GM19025 (cell line): ENCODE measurements around the gene AVEN.

Source experiments
- ATAC-seq: cut with Tn5 transposase; IDR thresholded peaks from one replicate; pipeline ENCODE4 v1.9.1; 2021; ENCODE audit warnings: mild to moderate bottlenecking, low read depth, moderate library complexity; ENCODE audit not compliant: unreplicated experiment

Gene AVEN

DNA sequence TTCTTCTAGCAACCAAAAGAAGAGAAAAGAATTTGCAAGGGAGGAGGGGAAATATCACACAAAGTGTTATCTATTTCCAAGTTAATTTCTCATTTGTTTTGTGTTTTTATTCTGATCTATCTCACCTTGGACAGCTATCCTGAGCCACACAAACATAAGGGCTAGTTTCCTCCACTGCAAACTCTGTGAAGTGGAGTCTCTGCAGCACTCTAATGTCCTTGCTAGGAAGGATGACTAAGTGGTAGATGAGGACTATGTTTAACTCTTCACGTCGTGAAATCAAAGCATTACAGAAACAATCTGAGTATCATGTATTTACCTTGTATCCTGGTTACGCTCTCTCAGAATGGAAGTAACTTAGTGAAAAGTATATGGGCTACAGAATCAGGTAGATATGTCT, 104.6 kb downstream of the AVEN start:
- ATAC-seq = no peak

- ATAC-seq = no peak
Measured at GRCh38 chr15:33932734-33933133, 106.3 kb downstream of the AVEN start.

DNA sequence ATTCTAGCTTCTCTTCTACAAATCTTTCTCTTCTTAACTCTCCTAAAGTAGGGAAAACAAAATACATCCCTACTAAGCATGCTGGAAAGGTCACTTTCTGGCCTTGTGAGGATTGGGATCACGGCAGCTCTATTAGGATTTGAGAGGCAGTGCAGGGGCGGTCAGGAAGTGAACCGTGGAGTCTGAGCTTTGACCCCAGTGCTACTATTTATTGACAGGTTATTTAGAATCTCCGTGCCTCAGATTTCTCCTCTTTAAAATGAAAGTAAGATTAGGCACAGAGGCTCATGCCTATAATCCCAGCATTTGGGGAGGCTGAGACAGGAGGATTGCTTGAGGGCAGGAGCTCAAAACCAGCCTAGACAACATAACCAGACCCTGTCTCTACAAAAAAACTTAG, 112.7 kb downstream of the AVEN start:
- no peak for ATAC-seq

DNA sequence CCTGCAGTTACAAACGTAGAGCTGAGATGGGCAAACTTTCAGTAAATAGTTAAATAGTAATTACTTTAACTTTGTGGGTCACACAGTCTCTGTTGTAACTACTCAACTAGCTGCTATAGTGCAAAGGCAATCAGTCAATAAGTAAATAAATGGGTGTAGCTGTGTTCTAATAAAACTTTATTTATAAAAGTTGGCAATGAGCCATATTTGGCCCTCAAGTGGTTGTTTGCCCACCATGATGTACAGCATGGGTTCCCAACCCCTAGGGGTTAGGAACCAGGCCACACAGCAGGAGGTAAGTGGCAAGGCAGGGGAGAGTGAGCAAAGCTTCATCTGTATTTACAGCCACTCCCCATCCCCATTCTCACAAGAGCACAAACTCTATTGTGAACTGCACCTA, 115.6 kb downstream of the AVEN start:
- ATAC-seq = no peak

DNA sequence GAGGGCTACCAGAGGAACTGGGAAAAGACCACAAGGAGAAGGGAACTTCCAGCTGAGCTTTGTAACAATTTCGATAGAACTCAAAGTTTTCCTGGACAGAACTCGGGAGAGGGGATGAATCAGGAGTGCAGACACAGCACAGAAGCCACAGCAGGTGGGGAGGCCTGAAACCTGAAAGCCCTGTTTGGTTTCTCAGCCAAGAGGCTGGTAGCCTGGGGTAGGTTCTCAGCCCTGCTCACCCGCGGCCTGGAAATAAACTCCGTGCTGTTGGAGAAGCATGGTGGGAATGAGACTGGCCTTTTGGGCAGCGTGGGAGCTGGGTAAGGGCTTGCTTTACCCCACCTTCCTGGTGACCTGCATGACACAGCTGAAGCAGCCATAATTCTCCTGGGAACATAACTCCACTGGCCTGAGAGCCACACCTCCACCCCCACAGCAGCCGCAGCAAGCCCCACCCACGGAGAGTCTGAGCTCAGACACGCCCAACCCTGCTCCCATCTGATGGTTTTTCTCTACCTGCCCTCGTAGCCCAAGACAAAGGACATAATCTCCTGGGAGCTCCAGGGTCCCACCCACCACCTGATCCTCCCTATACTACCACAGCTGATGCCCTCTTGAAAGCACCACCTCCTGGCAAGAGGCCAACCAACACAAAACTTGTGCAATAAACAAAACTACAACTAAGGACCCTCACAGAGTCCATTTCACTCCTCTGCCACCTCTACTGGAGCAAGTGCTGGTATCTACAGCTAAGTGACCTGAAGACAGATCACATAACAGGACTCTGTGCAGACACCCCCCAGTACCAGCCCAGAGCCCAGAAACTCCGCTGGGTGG, 123.2 kb downstream of the AVEN start:
- peak; percentile 61 for ATAC-seq

DNA sequence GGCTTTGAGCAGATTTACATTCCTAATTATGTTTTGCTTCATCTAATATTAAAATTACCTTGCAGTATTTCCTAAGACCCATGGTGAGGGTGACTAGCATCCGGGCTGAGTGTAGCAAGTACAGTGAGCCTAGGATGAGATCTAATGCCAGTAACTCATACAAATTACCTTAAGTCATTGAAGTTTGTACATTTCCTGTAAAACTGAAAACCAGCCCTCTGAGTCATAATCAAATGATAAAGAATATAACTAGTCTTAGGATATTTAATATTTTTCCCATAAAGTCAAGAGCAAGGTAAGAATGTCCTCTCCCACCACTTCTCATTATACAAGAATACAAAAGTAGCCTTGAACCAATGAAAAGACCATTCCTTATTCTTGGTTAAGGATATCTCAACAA, 125.5 kb downstream of the AVEN start:
- no peak for ATAC-seq

DNA sequence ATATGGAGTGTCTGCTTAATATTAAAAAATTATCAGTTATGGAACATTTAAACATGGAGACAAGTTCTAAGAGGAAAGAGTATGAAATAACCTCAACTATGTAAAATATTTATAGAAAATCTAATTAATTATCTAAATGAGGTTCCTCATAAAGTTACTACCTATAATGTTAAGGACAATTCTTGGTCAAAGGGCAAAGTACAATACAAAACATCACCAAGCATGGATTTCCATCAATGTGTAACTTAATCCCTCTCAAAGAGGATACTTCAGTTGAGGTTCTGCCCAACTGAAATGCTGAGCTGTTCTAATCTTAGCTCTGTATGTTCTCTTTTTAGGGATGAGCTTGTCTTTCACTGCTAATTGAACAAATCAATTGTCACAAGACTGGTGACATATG, 126.7 kb downstream of the AVEN start:
- ATAC-seq = no peak

DNA sequence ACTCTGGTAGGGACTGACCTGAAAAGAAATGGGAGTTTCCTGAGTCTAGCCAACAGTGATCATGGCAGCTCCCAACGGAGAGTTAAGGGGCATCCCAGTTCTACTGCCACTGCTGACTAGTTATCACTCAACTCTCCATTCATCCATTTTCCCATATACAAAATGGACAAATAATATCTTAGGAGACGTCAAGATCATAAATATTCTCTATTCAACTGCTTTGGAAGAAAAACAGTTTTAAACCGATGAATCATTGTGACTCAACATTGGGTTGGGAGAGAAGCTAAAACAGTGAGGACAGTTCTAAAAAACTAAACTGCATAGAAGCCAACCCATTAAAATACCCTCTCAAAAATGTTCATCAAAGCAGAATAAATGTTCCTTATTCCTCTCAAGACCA, 128.3 kb downstream of the AVEN start:
- ATAC-seq = no peak

DNA sequence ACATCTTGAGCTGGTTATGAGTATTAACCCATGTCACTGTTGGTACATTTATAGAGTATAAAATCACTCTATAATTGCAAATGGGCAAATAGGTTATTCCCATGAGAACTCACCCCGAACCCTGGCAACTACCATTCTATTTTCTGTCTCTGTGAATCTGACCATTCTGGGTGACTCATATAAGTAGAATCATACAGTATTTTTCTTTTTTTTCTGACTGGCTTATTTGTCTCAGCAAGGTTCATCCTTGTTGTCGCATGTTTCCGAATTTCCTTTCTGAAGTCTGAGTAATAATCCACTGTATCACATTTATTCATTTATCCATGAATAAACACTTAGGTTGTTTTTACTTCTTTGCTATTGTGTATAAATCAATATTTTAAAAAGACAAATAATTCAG, 130.6 kb downstream of the AVEN start:
- no peak for ATAC-seq

GRCh38 chr15:33907326-33907725, 131.7 kb downstream of the AVEN start:
- ATAC-seq = no peak

- no peak for ATAC-seq
Measured at GRCh38 chr15:33903661-33904060, 135.3 kb downstream of the AVEN start.

DNA sequence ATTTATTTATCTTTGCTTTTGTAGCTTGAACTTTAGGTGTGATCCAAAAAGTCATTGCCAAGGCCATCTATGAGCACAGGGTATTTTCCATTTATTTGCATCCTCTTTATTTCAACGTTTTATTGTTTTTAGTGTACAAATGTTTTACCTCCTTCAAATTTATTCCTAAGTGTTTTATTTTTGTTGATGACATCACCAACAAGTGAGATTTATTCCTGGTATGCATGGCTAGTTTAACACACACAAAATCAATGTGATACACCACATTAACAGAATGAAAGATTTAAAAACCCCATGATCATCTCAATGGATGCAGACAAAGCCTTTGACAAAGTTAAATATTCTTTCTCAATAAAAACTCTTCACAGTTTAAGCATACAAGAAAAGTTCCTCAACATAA, 137.0 kb downstream of the AVEN start:
- no peak for ATAC-seq

DNA sequence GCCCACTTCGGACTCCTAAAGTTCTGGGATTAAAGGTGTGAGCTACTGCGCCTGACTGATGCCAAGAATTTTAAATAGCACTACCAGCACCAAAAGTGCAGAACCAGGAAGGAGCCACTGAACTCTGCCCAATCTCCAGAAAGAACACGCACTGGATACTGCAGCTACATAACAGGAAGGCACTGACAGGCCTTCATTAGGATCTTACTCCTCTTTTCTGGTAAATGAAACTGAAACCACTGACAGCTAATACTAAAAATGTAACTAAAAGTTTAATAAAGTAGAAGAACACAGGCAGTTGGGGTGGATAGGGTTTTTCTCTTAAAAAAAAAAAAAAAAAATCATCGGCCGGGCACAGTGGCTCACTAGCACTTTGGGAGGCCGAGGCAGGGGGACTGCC, 144.8 kb downstream of the AVEN start:
- ATAC-seq = peak; percentile 58

GRCh38 chr15:33888176-33888575, 150.8 kb downstream of the AVEN start:
- ATAC-seq = no peak

DNA sequence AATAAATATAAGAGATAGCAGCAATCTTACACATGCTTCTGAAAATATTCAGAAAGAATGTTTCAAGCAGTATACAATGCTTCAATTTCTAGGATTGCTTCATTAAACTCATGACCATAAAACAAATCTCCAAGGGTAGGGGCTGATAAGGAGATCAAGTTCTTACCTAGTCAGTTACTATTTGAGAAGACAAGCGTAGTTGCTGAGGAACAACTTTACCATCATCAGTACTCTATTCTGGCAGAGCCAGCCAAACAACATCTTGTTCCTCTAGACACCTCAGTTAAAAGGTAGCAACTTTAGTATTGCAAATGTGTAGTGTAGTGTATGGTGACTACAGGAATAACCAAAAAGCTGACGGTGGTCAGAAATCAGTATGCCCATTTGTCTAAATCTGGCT, 156.1 kb downstream of the AVEN start:
- ATAC-seq = no peak

DNA sequence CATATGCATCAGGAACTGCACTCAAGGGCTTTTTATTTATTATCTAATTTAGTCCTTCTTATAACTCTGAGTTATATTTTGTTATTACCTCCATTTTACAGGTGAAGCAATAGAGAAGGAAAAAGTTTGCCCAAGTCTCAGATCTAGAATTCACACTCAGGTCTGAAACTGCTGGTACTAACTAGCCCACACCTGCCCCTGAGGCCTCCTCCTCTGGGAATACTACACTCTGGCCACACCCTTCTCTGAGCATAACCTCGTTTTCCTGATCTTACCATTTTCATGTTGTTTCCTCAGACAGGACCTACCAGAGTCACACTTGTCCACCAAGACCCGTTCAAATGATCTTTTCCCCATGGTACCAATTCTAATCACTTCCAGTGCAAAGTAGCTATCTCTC, 164.8 kb downstream of the AVEN start:
- ATAC-seq = no peak

GRCh38 chr15:33872416-33873106, 166.4 kb downstream of the AVEN start:
- no peak for ATAC-seq

GRCh38 chr15:33871980-33872379, 167.0 kb downstream of the AVEN start:
- ATAC-seq = no peak

- no peak for ATAC-seq
Measured at GRCh38 chr15:33866101-33866737, 172.8 kb downstream of the AVEN start.

DNA sequence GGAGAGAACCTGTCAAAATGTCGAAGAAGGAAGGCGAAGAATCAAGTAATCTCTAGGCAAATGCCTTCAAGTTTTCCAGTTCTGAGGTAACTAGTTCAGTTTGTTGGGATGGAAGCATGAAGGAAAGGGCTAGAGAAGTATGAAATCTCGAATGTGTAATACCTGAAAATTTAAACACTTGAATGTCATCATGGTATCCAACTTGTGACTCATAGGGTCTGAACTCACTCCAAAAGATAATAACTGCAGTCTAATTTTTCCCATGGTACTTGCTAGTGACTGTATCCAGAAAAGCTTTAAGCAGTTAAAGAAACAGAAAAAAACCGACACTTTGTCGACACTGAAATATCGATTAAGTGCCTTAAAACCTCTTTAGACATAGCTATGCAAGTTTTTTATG, 173.6 kb downstream of the AVEN start:
- ATAC-seq = no peak

DNA sequence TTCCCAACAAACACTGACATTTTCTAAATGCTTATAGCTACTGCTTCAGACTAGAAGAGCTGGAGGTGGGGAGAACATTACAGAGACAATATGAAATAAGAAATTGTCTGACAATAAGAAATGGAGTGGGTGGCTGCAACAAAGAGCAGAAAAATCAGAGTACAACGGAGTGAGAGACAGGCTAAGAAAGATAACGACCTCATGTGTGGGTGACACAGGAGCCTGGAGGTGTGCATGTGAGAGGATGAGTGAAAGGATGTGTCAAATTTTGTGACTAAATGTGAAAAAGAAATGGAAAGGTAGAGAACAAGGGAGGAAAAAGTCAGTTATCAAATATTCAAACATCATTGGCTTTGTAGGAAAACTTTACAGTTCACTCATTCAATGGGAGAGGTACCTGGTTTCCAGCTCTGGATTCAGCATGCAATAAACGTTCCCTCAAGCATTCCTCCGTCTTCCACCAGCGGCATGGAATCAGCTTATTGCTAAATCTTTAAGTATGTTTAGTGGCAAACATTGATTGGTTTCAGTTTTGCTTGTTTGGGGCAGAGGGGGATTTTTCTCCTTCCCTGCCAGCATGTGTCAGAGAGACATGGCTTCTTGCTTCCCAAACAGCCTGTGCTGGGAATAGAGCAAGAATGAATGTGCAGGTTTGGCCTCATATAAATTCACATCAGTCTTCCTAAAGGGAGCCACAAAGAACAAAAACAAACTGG, 174.5 kb downstream of the AVEN start:
- ATAC-seq = no peak
